Glomerular endothelial cell (primary cell): ENCODE results near the gene EEFSEC. TPM values are rescaled to one million over a fixed set of nuclear protein-coding genes. Genes with fewer than 3 reads are reported as not detected.

Experiments
- DNase-seq: peaks from one replicate; pipeline ENCODE4 v3.0.0-alpha.2; 2011; ENCODE audit warnings: low read depth, low spot score; ENCODE audit errors: extremely low read depth
- total RNA-seq: library from RNA; depleted of rRNA; stranded (reverse); fragments of >200 nt; gene quantifications from 2 replicates; pipeline ENCODE4 v1.2.3, GENCODE V29; 2015

The EEFSEC gene
- total RNA-seq, 1 donor from 2014 or later, result 15.6 TPM

DNA sequence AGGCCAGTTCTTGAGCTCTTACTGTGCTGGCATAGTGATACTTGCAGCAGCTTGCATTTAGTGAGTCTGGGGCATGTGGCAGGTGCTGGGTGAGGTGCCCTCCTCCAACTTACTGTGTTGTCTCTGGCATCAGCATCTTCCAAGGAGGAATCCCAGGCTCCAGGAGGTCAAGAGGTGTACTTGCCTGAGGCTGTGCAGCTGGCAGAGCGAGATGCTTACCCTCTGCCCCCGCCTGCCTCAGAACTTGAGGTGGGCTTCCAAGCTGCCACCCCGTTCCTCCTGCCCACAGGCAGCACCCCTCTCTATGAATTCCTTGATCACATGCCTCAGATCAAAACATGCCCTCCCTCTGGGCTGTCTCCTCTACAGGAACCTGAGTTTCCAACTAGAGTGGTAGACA lies 86.0 kb downstream of the EEFSEC start:
- no peak for DNase-seq

DNA sequence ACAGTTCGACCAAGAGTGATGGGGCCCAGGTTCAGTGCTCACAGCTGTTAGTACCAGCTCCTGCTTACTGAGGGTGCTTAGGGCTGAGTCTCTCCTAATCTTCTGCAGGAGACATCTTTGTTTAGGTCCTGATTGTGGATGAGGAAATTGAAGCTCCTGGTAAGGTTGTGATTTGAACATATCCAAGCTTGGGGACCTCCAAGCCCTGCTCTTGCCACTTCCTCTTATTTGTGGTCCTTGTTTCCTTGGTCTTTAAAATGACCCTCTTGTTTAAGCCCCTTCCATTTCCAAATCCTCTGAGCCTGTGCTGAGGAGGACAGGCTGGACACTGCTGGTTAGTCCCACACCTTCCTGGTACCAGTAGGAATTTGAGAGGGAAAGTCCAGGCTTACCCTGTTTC lies 87.0 kb downstream of the EEFSEC start:
- no peak for DNase-seq

DNA sequence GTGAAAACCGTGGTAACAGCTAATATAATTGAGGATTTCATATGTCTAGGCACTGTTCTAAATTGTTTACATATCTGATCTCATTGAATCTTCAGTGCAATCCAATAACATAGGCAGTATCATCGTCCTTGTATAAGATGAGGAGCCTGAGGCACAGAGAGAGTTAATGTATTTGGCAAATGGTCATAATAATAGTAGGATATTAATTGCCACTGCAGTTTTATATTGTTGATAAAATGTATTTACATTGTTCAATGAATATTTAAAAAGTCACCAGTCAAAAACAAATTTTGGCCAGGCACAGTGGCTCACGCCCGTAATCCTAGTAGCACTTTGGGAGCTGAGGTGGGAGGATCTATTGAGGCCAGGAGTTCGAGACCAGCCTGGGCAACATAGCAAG lies 88.5 kb downstream of the EEFSEC start:
- DNase-seq, result no peak

DNA sequence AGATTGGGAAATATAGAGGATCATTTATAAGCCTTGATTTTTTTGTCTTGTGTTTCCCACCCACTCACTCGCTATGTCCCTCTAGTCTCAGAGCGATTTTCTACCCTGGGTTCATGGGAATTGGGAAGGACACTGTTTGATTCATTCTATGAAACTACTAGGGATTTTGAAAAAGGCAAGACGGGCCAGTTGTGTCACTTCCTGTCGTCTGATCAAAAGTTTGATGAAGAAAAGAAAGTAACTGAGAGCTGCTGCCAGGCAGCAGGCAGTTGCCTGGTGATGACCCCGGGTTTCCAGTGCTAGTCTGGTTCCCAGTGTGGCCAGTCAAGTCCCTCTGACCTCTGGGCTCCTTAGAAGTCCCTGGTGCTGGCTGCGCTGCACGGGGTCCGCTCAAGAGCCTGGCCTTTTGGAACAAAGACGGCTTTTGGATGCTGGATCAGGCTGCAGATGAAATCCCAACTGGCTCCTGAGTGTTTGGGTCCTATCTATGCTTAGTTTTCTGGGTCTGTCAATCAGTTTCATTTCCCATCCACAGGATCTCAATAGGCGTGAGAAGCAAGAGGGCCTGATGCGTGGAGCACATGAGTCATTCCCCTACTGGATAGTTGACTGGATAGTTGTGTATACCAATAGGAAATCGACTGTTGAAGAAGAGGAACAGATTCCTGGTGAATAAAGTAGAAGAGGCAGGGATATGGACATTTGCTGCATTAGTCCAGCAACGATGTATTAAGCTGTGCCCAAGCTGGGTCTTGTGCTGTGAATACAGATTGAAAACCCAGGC lies 89.7 kb downstream of the EEFSEC start:
- DNase-seq, result no peak

GRCh38 chr3:128243602-128244504 lies 90.6 kb downstream of the EEFSEC start:
- no peak for DNase-seq

- DNase-seq, result no peak
Observed at GRCh38 chr3:128245460-128245859, 92.2 kb downstream of the EEFSEC start.

DNA sequence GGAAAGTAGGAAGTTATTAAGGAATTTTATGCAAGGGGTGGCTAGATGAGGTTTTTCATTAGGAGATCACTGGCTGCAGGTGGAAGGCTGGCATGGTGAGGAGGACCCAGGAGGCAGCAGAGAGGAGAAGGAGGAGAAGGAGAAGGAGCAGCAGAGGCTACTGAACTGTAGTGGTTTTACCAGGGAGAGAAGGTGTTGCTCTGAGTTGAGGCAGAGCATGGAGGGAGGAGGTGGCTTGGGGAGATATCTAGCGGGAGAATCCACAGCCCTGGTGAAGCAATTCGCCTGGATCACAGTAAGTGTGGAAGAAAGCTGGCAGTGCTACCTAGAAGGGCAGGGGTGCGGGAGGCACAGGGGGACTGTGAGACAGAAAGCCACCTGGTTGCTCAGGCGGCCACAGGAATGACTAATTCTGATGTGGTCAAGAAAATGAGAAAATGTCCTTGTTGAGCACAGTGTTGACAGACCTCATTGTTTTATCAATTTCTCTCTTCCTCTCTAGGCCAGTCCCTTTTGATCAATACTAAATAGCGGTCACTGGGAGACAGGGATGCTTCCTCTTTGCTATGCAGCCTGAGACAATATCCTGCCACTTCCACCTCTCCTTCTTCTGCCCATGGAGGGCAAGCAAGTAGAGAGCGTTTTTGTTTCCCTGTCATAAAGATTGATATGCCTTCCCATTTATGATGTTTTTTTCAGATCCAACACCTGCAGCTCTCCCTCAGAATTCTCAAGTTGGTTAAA lies 94.6 kb downstream of the EEFSEC start:
- DNase-seq, result no peak

GRCh38 chr3:128252083-128252482 lies 98.8 kb downstream of the EEFSEC start:
- no peak for DNase-seq

GRCh38 chr3:128253150-128253549 lies 99.9 kb downstream of the EEFSEC start:
- no peak for DNase-seq

- DNase-seq, result no peak
Observed at GRCh38 chr3:128254066-128254590, 100.8 kb downstream of the EEFSEC start.

GRCh38 chr3:128254967-128255366 lies 101.7 kb downstream of the EEFSEC start:
- DNase-seq, result no peak

GRCh38 chr3:128256131-128256530 lies 102.8 kb downstream of the EEFSEC start:
- no peak for DNase-seq

- no peak for DNase-seq
Observed at GRCh38 chr3:128257632-128258031, 104.4 kb downstream of the EEFSEC start.

GRCh38 chr3:128260275-128260674 lies 107.0 kb downstream of the EEFSEC start:
- no peak for DNase-seq

GRCh38 chr3:128262457-128262856 lies 109.2 kb downstream of the EEFSEC start:
- no peak for DNase-seq

DNA sequence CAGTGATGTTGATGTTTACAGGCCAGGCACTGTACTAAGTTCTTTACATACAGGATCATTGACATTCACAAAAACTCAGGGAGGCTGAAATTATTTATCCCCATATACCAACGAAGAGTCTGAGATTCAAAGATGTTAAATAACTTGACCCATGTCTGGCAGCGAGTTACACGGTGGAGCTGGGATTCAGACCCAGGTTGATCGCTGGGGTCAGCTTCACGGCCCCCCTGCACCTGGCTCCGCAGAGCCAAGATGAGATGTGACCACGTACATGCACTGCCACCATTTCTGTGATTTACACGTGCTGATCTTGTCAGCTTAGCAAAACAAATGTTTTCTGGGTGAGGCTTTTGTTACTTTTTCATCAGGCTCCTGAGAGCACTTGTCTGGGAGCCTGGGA lies 109.8 kb downstream of the EEFSEC start:
- DNase-seq, result no peak

DNA sequence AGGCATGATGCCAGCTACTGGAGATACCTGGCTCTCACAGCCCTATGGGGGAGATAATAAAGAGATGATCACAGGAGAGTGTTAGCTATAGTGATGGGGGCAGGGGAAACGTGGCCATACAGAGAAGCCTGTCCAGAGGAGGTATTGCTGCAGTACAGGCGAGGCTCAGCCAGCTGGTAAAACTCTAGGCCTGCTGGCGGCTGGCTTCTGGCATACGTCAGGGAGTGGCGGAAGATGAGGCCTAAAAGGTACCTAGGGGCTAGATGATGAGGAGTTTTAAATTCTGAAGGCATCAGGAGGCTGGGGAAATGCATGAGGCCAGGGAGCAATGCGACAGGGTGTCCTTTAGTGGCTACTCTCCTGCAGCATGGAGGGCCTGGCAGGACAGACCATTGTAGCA lies 110.7 kb downstream of the EEFSEC start:
- DNase-seq, result no peak

DNA sequence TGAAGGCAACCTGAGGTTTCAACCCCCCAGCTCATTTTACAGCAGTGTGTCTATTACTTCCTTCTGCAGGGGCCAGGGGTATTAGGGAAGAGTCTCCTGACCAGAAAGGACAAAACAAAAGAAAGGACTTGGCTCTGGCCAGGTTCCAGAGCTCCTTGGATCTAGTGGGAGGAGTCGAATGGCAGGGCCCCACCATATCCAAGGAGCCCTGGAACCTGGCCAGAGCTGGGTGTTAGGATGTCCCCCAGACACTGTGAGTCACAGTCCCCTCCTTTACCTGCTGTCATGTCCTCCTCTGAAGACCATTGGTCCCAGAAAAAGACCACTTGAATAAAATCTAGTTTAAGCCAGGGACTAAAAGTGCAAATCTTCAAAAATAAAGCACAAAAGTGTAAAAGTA lies 113.2 kb downstream of the EEFSEC start:
- DNase-seq, result no peak

DNA sequence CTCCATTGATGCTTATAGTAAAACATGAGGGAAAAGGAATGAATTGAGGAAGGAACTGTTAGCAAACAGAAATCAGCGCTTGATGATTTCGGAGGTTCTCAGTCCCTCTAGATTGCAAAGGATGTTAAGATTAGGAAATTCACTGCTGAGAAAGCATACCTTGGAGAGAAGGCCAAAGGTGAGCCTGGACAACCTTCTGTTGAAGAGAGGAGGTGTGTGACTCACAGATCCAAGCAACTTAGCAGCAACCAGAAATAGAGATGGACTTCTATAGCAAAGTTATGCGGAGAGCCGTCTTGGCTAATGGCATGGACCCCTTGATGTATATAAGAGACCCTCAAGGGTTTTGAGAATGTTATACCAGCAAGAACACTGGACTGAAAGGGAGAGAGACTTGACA lies 114.3 kb downstream of the EEFSEC start:
- no peak for DNase-seq

- DNase-seq, result no peak
Observed at GRCh38 chr3:128269006-128269775, 115.9 kb downstream of the EEFSEC start.
